Stomach (tissue), 4 donors: Measurements from ENCODE around the gene ADAM20.

ENCODE experiments used
- CTCF ChIP-seq, 7 experiments: fragments of 450-650 bp in 4 of 7; fragments of 200-600 bp in 3 of 7; sonication (generic) in 3 of 7; IDR thresholded peaks; one replicate each; pipeline ENCODE4 v1.5.1; 2016 to 2019; ENCODE audit warnings: antibody characterized with exemption in 7 of 7, control low read depth in 2 of 7, mild to moderate bottlenecking in 1 of 7
- POLR2A ChIP-seq, 4 donors: fragments of 450-650 bp; IDR thresholded peaks; one replicate each; pipeline ENCODE4 v1.6.1; 2016; ENCODE audit warnings: antibody characterized with exemption in 4 of 4, control low read depth in 2 of 4, mild to moderate bottlenecking in 1 of 4, moderate library complexity in 1 of 4

GRCh38 chr14:70563417-70563816 is 28.6 kb upstream of the ADAM20 start:
- TF ChIP-seq CTCF (IDR thresholded peaks at IDR 0.05) (no peak), POLR2A (IDR thresholded peaks at IDR 0.05) (no peak)
